ENCODE data around the gene CPN1.

The CPN1 gene

GRCh38 chr10:100061401-100061800 lies 20.3 kb downstream of the CPN1 start:
- CTCF ChIA-PET, result interaction anchor here (0.5 kb wide), 1 partner anchor 727 kb away, joined by 4 read pairs; no protein-coding TSS in a partner anchor
- peaks cover 0 to 5% (median 0%) of the 10 kb centered on the region in 5 experiments for H3K27me3 ChIP-seq (replicated peaks in 2 of 5; ENCODE audit: control insufficient read depth in 4 of 5, insufficient read depth in 5 of 5, low read length in 4 of 5)
- H3K36me3 ChIP-seq (ENCODE audit: control insufficient read depth in 4 of 4, insufficient read depth in 4 of 4, low read length in 3 of 4), result no peaks in the 10 kb centered on the region
- POLR2A ChIA-PET, result no interaction called here
- no peaks in the 10 kb centered on the region for H3K9me3 ChIP-seq (ENCODE audit: control extremely low read depth in 1 of 5, control insufficient read depth in 4 of 5, insufficient read depth in 2 of 5, low read depth in 1 of 5, low read length in 4 of 5)
- no peak for DNase-seq
- no peaks in the 10 kb centered on the region for H3K4me1 ChIP-seq (ENCODE audit: control extremely low read depth in 1 of 4, control insufficient read depth in 4 of 4, insufficient read depth in 4 of 4, low read length in 3 of 4)
- H3K27ac ChIP-seq (ENCODE audit: insufficient read depth in 1 of 2, low read depth in 1 of 2, low read length in 2 of 2, poor library complexity in 1 of 2, severe bottlenecking in 2 of 2), result no peak overlapping the region
- H3K4me3 ChIP-seq (ENCODE audit: control insufficient read depth in 1 of 7, extremely low read depth in 1 of 7, insufficient read depth in 4 of 7, low read depth in 2 of 7, low read length in 6 of 7), result no peak overlapping the region
- WGBS (ENCODE audit: insufficient coverage), result no CpG with 5 or more reads among the region's 1 CpG

- Histone ChIP-seq H3K27ac (ENCODE audit: insufficient read depth in 1 of 2, low read depth in 1 of 2, low read length in 2 of 2, poor library complexity in 1 of 2, severe bottlenecking in 2 of 2) (no peak overlapping the region), H3K4me1 (ENCODE audit: control extremely low read depth in 1 of 4, control insufficient read depth in 4 of 4, insufficient read depth in 4 of 4, low read length in 3 of 4) (no peaks in the 10 kb centered on the region), H3K27me3 (replicated peaks in 2 of 5; ENCODE audit: control insufficient read depth in 4 of 5, insufficient read depth in 5 of 5, low read length in 4 of 5) (no peaks in the 10 kb centered on the region), H3K36me3 (ENCODE audit: control insufficient read depth in 4 of 4, insufficient read depth in 4 of 4, low read length in 3 of 4) (no peaks in the 10 kb centered on the region), H3K4me3 (ENCODE audit: control insufficient read depth in 1 of 7, extremely low read depth in 1 of 7, insufficient read depth in 4 of 7, low read depth in 2 of 7, low read length in 6 of 7) (no peak overlapping the region), H3K9me3 (ENCODE audit: control extremely low read depth in 1 of 5, control insufficient read depth in 4 of 5, insufficient read depth in 2 of 5, low read depth in 1 of 5, low read length in 4 of 5) (peaks cover 0 to 3% (median 0%) of the 10 kb centered on the region in 5 experiments)
- ChIA-PET CTCF (interaction anchor here (1.0 kb wide), 2 partner anchors 13 to 213 kb away, joined by 3 to 5 read pairs; no protein-coding TSS in a partner anchor), POLR2A (no interaction called here)
- no peak for DNase-seq
- 100% methylated on average over 1 of the region's 1 CpG for WGBS (ENCODE audit: insufficient coverage)
Observed at GRCh38 chr10:100057948-100058347, 23.7 kb downstream of the CPN1 start.

- POLR2A ChIA-PET, result no interaction called here
- no peak for DNase-seq
- Histone ChIP-seq H3K27ac (ENCODE audit: insufficient read depth in 1 of 2, low read depth in 1 of 2, low read length in 2 of 2, poor library complexity in 1 of 2, severe bottlenecking in 2 of 2) (no peak overlapping the region), H3K4me3 (ENCODE audit: control insufficient read depth in 1 of 7, extremely low read depth in 1 of 7, insufficient read depth in 4 of 7, low read depth in 2 of 7, low read length in 6 of 7) (no peak overlapping the region), H3K9me3 (ENCODE audit: control extremely low read depth in 1 of 5, control insufficient read depth in 4 of 5, insufficient read depth in 2 of 5, low read depth in 1 of 5, low read length in 4 of 5) (peaks cover 0 to 3% (median 0%) of the 10 kb centered on the region in 5 experiments), H3K4me1 (ENCODE audit: control extremely low read depth in 1 of 4, control insufficient read depth in 4 of 4, insufficient read depth in 4 of 4, low read length in 3 of 4) (no peaks in the 10 kb centered on the region), H3K27me3 (replicated peaks in 2 of 5; ENCODE audit: control insufficient read depth in 4 of 5, insufficient read depth in 5 of 5, low read length in 4 of 5) (no peaks in the 10 kb centered on the region), H3K36me3 (ENCODE audit: control insufficient read depth in 4 of 4, insufficient read depth in 4 of 4, low read length in 3 of 4) (no peaks in the 10 kb centered on the region)
- CTCF ChIA-PET, result interaction anchor here (0.7 to 1.5 kb wide), 2 partner anchors 9 to 208 kb away, joined by 5 to 6 read pairs; no protein-coding TSS in a partner anchor
- WGBS (ENCODE audit: insufficient coverage), result 83% methylated on average over 3 of the region's 6 CpGs
Observed at GRCh38 chr10:100053686-100054460, 27.8 kb downstream of the CPN1 start.

GRCh38 chr10:100046021-100046486 lies 35.6 kb downstream of the CPN1 start:
- ChIA-PET CTCF (interaction anchor here (0.5 to 5.9 kb wide), 25 partner anchors 8 to 547 kb away, joined by 3 to 83 read pairs (median 4); no protein-coding TSS in a partner anchor), POLR2A (no interaction called here)
- no peaks in the 10 kb centered on the region for H3K9me3 ChIP-seq (ENCODE audit: control extremely low read depth in 1 of 5, control insufficient read depth in 4 of 5, insufficient read depth in 2 of 5, low read depth in 1 of 5, low read length in 4 of 5)
- WGBS (ENCODE audit: insufficient coverage), result 32% methylated on average over 7 of the region's 7 CpGs
- DNase-seq, result peak; percentile 74 to 88 (median 83)
- H3K27ac ChIP-seq (ENCODE audit: insufficient read depth in 1 of 2, low read depth in 1 of 2, low read length in 2 of 2, poor library complexity in 1 of 2, severe bottlenecking in 2 of 2), result no peak overlapping the region
- H3K4me3 ChIP-seq (ENCODE audit: control insufficient read depth in 1 of 7, extremely low read depth in 1 of 7, insufficient read depth in 4 of 7, low read depth in 2 of 7, low read length in 6 of 7), result no peak overlapping the region
- H3K4me1 ChIP-seq (ENCODE audit: control extremely low read depth in 1 of 4, control insufficient read depth in 4 of 4, insufficient read depth in 4 of 4, low read length in 3 of 4), result peaks cover 0 to 8% (median 3%) of the 10 kb centered on the region in 4 experiments
- no peaks in the 10 kb centered on the region for H3K36me3 ChIP-seq (ENCODE audit: control insufficient read depth in 4 of 4, insufficient read depth in 4 of 4, low read length in 3 of 4)
- no peaks in the 10 kb centered on the region for H3K27me3 ChIP-seq (replicated peaks in 2 of 5; ENCODE audit: control insufficient read depth in 4 of 5, insufficient read depth in 5 of 5, low read length in 4 of 5)

- 75% methylated on average over 1 of the region's 2 CpGs for WGBS (ENCODE audit: insufficient coverage)
- POLR2A ChIA-PET, result no interaction called here
- Histone ChIP-seq H3K36me3 (ENCODE audit: control insufficient read depth in 4 of 4, insufficient read depth in 4 of 4, low read length in 3 of 4) (no peaks in the 10 kb centered on the region), H3K9me3 (ENCODE audit: control extremely low read depth in 1 of 5, control insufficient read depth in 4 of 5, insufficient read depth in 2 of 5, low read depth in 1 of 5, low read length in 4 of 5) (no peaks in the 10 kb centered on the region), H3K4me1 (ENCODE audit: control extremely low read depth in 1 of 4, control insufficient read depth in 4 of 4, insufficient read depth in 4 of 4, low read length in 3 of 4) (peaks cover 0 to 8% (median 3%) of the 10 kb centered on the region in 4 experiments), H3K4me3 (ENCODE audit: control insufficient read depth in 1 of 7, extremely low read depth in 1 of 7, insufficient read depth in 4 of 7, low read depth in 2 of 7, low read length in 6 of 7) (no peak overlapping the region), H3K27ac (ENCODE audit: insufficient read depth in 1 of 2, low read depth in 1 of 2, low read length in 2 of 2, poor library complexity in 1 of 2, severe bottlenecking in 2 of 2) (no peak overlapping the region), H3K27me3 (replicated peaks in 2 of 5; ENCODE audit: control insufficient read depth in 4 of 5, insufficient read depth in 5 of 5, low read length in 4 of 5) (no peaks in the 10 kb centered on the region)
- DNase-seq, result no peak
- CTCF ChIA-PET, result interaction anchor here (0.5 to 5.9 kb wide), 24 partner anchors 8 to 547 kb away, joined by 3 to 83 read pairs (median 4); no protein-coding TSS in a partner anchor
Observed at GRCh38 chr10:100045592-100045991, 36.1 kb downstream of the CPN1 start.

GRCh38 chr10:100043796-100044195 lies 37.9 kb downstream of the CPN1 start:
- H3K27ac ChIP-seq (ENCODE audit: insufficient read depth in 1 of 2, low read depth in 1 of 2, low read length in 2 of 2, poor library complexity in 1 of 2, severe bottlenecking in 2 of 2), result no peak overlapping the region

GRCh38 chr10:100043344-100043743 lies 38.3 kb downstream of the CPN1 start:
- no peaks in the 10 kb centered on the region for H3K36me3 ChIP-seq (ENCODE audit: control insufficient read depth in 4 of 4, insufficient read depth in 4 of 4, low read length in 3 of 4)
- H3K27me3 ChIP-seq (replicated peaks in 2 of 5; ENCODE audit: control insufficient read depth in 4 of 5, insufficient read depth in 5 of 5, low read length in 4 of 5), result no peaks in the 10 kb centered on the region
- H3K4me1 ChIP-seq (ENCODE audit: control extremely low read depth in 1 of 4, control insufficient read depth in 4 of 4, insufficient read depth in 4 of 4, low read length in 3 of 4), result peaks cover 0 to 8% (median 3%) of the 10 kb centered on the region in 4 experiments
- DNase-seq, result peak in 2 of 3 donors; percentile 16 to 46
- no peak overlapping the region for H3K27ac ChIP-seq (ENCODE audit: insufficient read depth in 1 of 2, low read depth in 1 of 2, low read length in 2 of 2, poor library complexity in 1 of 2, severe bottlenecking in 2 of 2)
- ChIA-PET POLR2A (no interaction called here), CTCF (interaction anchor here (0.6 to 1.3 kb wide), 3 partner anchors 34 to 197 kb away, joined by 3 read pairs; partner anchors contain the start of gene DNMBP)
- H3K4me3 ChIP-seq (ENCODE audit: control insufficient read depth in 1 of 7, extremely low read depth in 1 of 7, insufficient read depth in 4 of 7, low read depth in 2 of 7, low read length in 6 of 7), result no peak overlapping the region
- no peaks in the 10 kb centered on the region for H3K9me3 ChIP-seq (ENCODE audit: control extremely low read depth in 1 of 5, control insufficient read depth in 4 of 5, insufficient read depth in 2 of 5, low read depth in 1 of 5, low read length in 4 of 5)
- WGBS (ENCODE audit: insufficient coverage), result 100% methylated on average over 1 of the region's 2 CpGs

More at GRCh38 chr10:100043796-100044195, 37.9 kb downstream of the CPN1 start:
- Histone ChIP-seq H3K27me3 (replicated peaks in 2 of 5; ENCODE audit: control insufficient read depth in 4 of 5, insufficient read depth in 5 of 5, low read length in 4 of 5) (no peaks in the 10 kb centered on the region), H3K36me3 (ENCODE audit: control insufficient read depth in 4 of 4, insufficient read depth in 4 of 4, low read length in 3 of 4) (no peaks in the 10 kb centered on the region), H3K4me3 (ENCODE audit: control insufficient read depth in 1 of 7, extremely low read depth in 1 of 7, insufficient read depth in 4 of 7, low read depth in 2 of 7, low read length in 6 of 7) (no peak overlapping the region), H3K9me3 (ENCODE audit: control extremely low read depth in 1 of 5, control insufficient read depth in 4 of 5, insufficient read depth in 2 of 5, low read depth in 1 of 5, low read length in 4 of 5) (no peaks in the 10 kb centered on the region), H3K4me1 (ENCODE audit: control extremely low read depth in 1 of 4, control insufficient read depth in 4 of 4, insufficient read depth in 4 of 4, low read length in 3 of 4) (peaks cover 0 to 8% (median 3%) of the 10 kb centered on the region in 4 experiments)
- 38% methylated on average over 2 of the region's 3 CpGs for WGBS (ENCODE audit: insufficient coverage)
- CTCF ChIA-PET, result interaction anchor here (0.6 to 5.9 kb wide), 4 partner anchors 35 to 198 kb away, joined by 3 to 83 read pairs (median 3); partner anchors contain the start of gene DNMBP
- POLR2A ChIA-PET, result no interaction called here
- DNase-seq, result no peak
